GM12878 (cell line): ENCODE results near the gene STK32B.

Experiments
- EED ChIP-seq: sonication (generic); IDR thresholded peaks from 2 replicates; pipeline ENCODE4 v1.6.1; 2016; ENCODE audit warnings: antibody characterized with exemption, low read depth
- JUND ChIP-seq: IDR thresholded peaks from 2 replicates; pipeline ENCODE4 v1.6.1; 2012; ENCODE audit warnings: low read depth, mild to moderate bottlenecking, low read length, improper control_type of control experiment, moderate library complexity
- PKNOX1 ChIP-seq: fragments of 450-650 bp; IDR thresholded peaks from 2 replicates; pipeline ENCODE4 v1.6.1; 2016; ENCODE audit warnings: mild to moderate bottlenecking
- RCOR1 ChIP-seq: conservative IDR thresholded peaks from 2 replicates; pipeline ENCODE4 v1.6.1; 2012; ENCODE audit warnings: low read depth, low read length, improper control_type of control experiment
- SUZ12 ChIP-seq: fragments of 200-600 bp; sonication (generic); IDR thresholded peaks from one replicate; pipeline ENCODE4 v1.6.1; 2018; ENCODE audit warnings: antibody characterized with exemption, mild to moderate bottlenecking; ENCODE audit not compliant: unreplicated experiment

- TF ChIP-seq RCOR1 (no peak), PKNOX1 (no peak), JUND (no peak), EED (no peak), SUZ12 (no peak)
Observed at GRCh38 chr4:5545271-5545670, 494.0 kb downstream of the STK32B start.
